Left lung (tissue), 10 donors: ENCODE measurements around the gene NAT8. TPM values are rescaled to one million over a fixed set of nuclear protein-coding genes. Genes with fewer than 3 reads are reported as not detected.
"Not testable (repeated sequence)": the region's sequence is repeated elsewhere in the genome, so short reads cannot be mapped to it uniquely, and the experiment has no call there.

Source experiments
- ATAC-seq: fragments of 200-7000 bp; cut with Tn5 transposase; one replicate; pipeline ENCODE4 v1.9.1; 2020; ENCODE audit warnings: moderate library complexity
- DNase-seq, 4 donors: peaks; one replicate each; pipeline ENCODE4 v3.0.0-alpha.2; 2013 to 2020
- H3K27ac ChIP-seq, 2 donors: fragments of 200-600 bp; sonication (generic) in 1 of 2; one replicate each; pipeline versions ENCODE4 v1.5.0 to v1.8.0; 2020 to 2021
- H3K27me3 ChIP-seq, 2 donors: fragments of 200-600 bp; sonication (generic) in 1 of 2; one replicate each; pipeline versions ENCODE4 v1.5.0 to v1.8.0; 2020 to 2021
- H3K36me3 ChIP-seq, 2 donors: fragments of 200-600 bp; sonication (generic) in 1 of 2; one replicate each; pipeline versions ENCODE4 v1.5.0 to v1.8.0; 2020 to 2021
- H3K4me1 ChIP-seq, 2 donors: fragments of 200-600 bp; one replicate each; pipeline ENCODE4 v1.8.0; 2021
- H3K4me3 ChIP-seq, 2 donors: fragments of 200-600 bp; sonication (generic) in 1 of 2; one replicate each; pipeline versions ENCODE4 v1.5.0 to v1.8.0; 2020 to 2021; ENCODE audit warnings: mild to moderate bottlenecking in 1 of 2
- H3K9me3 ChIP-seq, 2 donors: fragments of 200-600 bp; sonication (generic) in 1 of 2; one replicate each; pipeline versions ENCODE4 v1.5.0 to v1.8.0; 2020 to 2021
- intact Hi-C, 2 donors: fragments of 100-400 bp; cut with DNase I; formaldehyde crosslinking; loops; one replicate each; pipeline versions ENCODE4 v1.11.2 to v1.14.2; 2022
- polyA plus RNA-seq, 6 donors: library from polyadenylated mRNA; unstranded; fragments of 120-200 nt; gene quantifications; one replicate each; pipeline ENCODE4 v1.2.1, GENCODE V29; 2013; ENCODE audit not compliant: insufficient read length in 6 of 6
- total RNA-seq, 2 donors: library from RNA; stranded (reverse); fragmentation: NEBNext Ultra II Directional; extraction: Animal tissue kit (Norgen Biotek cat#: 25700); gene quantifications; one replicate each; pipeline ENCODE4 v1.2.1, GENCODE V29; 2021
- TF ChIP-seq, protein P1 (sequence below), 2 donors: fragments of 200-600 bp; sonication (generic) in 1 of 2; IDR thresholded peaks; one replicate each; pipeline versions ENCODE4 v1.5.0 to v1.8.0; 2021; ENCODE audit warnings: antibody characterized with exemption in 2 of 2
- donor health status: DM: no; HTN: yes; CAD: no.
- donor health status: DM: no; HTN: no; CAD: no.

The NAT8 gene
- total and polyA plus RNA-seq, 8 donors, result 0.97 to 1.7 (median 1.2) TPM; not detected in 2

- TF ChIP-seq, protein P1, sequence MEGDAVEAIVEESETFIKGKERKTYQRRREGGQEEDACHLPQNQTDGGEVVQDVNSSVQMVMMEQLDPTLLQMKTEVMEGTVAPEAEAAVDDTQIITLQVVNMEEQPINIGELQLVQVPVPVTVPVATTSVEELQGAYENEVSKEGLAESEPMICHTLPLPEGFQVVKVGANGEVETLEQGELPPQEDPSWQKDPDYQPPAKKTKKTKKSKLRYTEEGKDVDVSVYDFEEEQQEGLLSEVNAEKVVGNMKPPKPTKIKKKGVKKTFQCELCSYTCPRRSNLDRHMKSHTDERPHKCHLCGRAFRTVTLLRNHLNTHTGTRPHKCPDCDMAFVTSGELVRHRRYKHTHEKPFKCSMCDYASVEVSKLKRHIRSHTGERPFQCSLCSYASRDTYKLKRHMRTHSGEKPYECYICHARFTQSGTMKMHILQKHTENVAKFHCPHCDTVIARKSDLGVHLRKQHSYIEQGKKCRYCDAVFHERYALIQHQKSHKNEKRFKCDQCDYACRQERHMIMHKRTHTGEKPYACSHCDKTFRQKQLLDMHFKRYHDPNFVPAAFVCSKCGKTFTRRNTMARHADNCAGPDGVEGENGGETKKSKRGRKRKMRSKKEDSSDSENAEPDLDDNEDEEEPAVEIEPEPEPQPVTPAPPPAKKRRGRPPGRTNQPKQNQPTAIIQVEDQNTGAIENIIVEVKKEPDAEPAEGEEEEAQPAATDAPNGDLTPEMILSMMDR (IDR thresholded peaks at IDR 0.05), result no peak
- ATAC-seq (no peak), DNase-seq (no peak)
- Histone ChIP-seq H3K4me3 (no peak overlapping the region), H3K27me3 (no peaks in the 10 kb centered on the region), H3K27ac (no peak overlapping the region), H3K9me3 (peaks cover 0 to 2% of the 10 kb centered on the region in 2 donors), H3K4me1 (no peaks in the 10 kb centered on the region), H3K36me3 (no peaks in the 10 kb centered on the region)
- intact Hi-C loops, result no loop called here
Measured at GRCh38 chr2:73652348-73652747, 10.1 kb upstream of the NAT8 start.

GRCh38 chr2:73651591-73652230, 9.5 kb upstream of the NAT8 start:
- no peaks in the 10 kb centered on the region for H3K36me3 ChIP-seq
- H3K27ac ChIP-seq, result no peak overlapping the region
- ATAC-seq, result no peak
- H3K4me3 ChIP-seq, result no peak overlapping the region
- intact Hi-C loops, result no loop called here
- no peaks in the 10 kb centered on the region for H3K4me1 ChIP-seq
- TF ChIP-seq, protein P1 (IDR thresholded peaks at IDR 0.05), result no peak
- no peak for DNase-seq
- peaks cover 0 to 2% of the 10 kb centered on the region in 2 donors for H3K9me3 ChIP-seq
- no peaks in the 10 kb centered on the region for H3K27me3 ChIP-seq

- H3K36me3 ChIP-seq, H3K27ac ChIP-seq, H3K4me3 ChIP-seq, H3K27me3 ChIP-seq, H3K9me3 ChIP-seq, DNase-seq, intact Hi-C loops, H3K4me1 ChIP-seq, ATAC-seq: not testable (repeated sequence)
Measured at GRCh38 chr2:73647690-73648089, 5.5 kb upstream of the NAT8 start.

DNA sequence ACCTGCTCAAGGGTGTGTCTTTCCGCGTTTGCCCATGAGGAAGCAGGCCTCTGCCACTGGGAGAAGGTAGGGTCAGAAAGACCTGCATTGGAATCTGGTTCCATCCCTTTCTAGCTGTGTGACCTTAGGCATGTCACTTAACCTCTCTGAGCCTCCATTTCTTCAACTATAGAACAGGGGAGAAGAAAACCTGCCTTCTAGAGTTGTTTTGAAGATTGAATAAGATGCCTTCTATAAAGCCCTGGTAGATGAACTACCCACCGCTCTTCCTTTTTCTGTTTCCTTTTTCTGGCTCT, 507 bp downstream of the NAT8 start:
- no peaks in the 10 kb centered on the region for H3K36me3 ChIP-seq
- no peaks in the 10 kb centered on the region for H3K4me1 ChIP-seq
- DNase-seq, result no peak
- intact Hi-C loops, result no loop called here
- no peaks in the 10 kb centered on the region for H3K9me3 ChIP-seq
- H3K27ac ChIP-seq, result no peak overlapping the region
- no peaks in the 10 kb centered on the region for H3K27me3 ChIP-seq
- ATAC-seq, result no peak
- no peak overlapping the region for H3K4me3 ChIP-seq
- TF ChIP-seq, protein P1 (IDR thresholded peaks at IDR 0.05), result no peak

DNA sequence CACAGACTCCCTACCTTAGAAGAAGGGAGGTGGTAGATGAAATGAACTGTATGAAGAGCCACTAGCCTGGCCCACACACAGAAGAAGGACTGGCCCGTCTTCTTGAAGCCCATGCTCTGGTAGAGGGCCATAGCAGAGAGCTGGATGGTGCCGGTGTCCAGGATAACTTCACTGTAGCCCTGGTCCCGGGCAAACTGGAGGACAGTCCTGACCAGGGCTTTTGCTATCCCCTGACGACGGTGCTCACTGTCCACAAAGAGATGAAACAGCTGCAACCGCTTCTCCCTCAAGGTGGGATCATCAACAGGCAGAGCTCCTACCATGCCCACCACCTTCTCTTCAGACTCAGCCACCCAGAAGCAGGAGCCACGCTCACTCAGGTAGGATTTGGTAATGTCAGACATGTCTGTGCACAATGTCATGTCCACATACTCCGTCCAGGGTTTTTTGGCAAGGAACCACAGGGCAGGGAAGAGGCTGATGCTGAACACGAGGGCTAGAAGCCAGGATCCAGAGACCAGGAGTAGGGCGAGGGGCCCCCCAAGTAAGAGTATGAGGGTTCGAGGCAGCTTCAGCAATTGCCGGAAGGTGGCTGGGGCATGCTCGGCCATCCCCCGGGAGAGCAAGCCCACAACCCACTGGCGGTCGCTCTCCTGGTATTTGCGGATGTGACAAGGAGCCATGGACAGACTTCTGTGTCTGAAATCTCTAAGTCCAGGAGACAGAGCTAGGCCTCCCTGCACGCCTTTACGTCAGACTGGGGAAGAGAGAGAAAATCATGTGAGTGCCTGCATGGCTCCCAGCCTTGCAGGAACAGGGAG, 1.1 kb downstream of the NAT8 start:
- TF ChIP-seq, protein P1 (IDR thresholded peaks at IDR 0.05), result no peak
- no peak for ATAC-seq

More for the DNA sequence above, 1.1 kb downstream of the NAT8 start:
- no peaks in the 10 kb centered on the region for H3K9me3 ChIP-seq
- no peak overlapping the region for H3K4me3 ChIP-seq
- intact Hi-C loops, result no loop called here
- H3K27ac ChIP-seq, result no peak overlapping the region
- no peaks in the 10 kb centered on the region for H3K4me1 ChIP-seq
- no peaks in the 10 kb centered on the region for H3K27me3 ChIP-seq
- no peaks in the 10 kb centered on the region for H3K36me3 ChIP-seq
- DNase-seq, result no peak
